Right cardiac atrium (tissue), 5 donors: ENCODE measurements around the gene MPST. TPM values are rescaled to one million over a fixed set of nuclear protein-coding genes. Genes with fewer than 3 reads are reported as not detected.

Experiments
- ATAC-seq, 2 donors: fragments of 200-7000 bp; cut with Tn5 transposase; one replicate each; pipeline versions ENCODE4 v1.8.0 to v1.9.1; 2020; ENCODE audit warnings: moderate library complexity in 2 of 2, mild to moderate bottlenecking in 1 of 2
- DNase-seq, 3 donors: peaks; one replicate each; pipeline ENCODE4 v3.0.0-alpha.2; 2020
- H3K27ac ChIP-seq: one replicate; pipeline ENCODE4 v1.5.1; 2013; ENCODE audit warnings: mild to moderate bottlenecking, low read length, control low read depth, moderate library complexity
- H3K27me3 ChIP-seq: one replicate; pipeline ENCODE4 v1.6.1; 2013; ENCODE audit not compliant: control insufficient read depth, insufficient read depth
- H3K4me1 ChIP-seq: one replicate; pipeline ENCODE4 v1.6.1; 2013; ENCODE audit warnings: low read length; ENCODE audit not compliant: control insufficient read depth, insufficient read depth
- H3K4me3 ChIP-seq: one replicate; pipeline ENCODE4 v1.5.1; 2013; ENCODE audit warnings: low read length, control low read depth
- H3K9me3 ChIP-seq: one replicate; pipeline ENCODE4 v1.6.1; 2013; ENCODE audit warnings: low read length; ENCODE audit not compliant: control insufficient read depth
- WGBS: extraction: QIAGEN DNeasy Blood & Tissue Kit; methylation state at CpG from one replicate; pipeline ENCODE4 v1.1.7; 2013; 5-methylcytosine and 5-hydroxymethylcytosine counted together
- intact Hi-C, 4 donors: fragments of 100-400 bp; cut with DNase I; formaldehyde crosslinking; loops; one replicate each; pipeline versions ENCODE4 v1.11.0 to v1.14.0; 2022 to 2023
- polyA plus RNA-seq: library from polyadenylated mRNA; stranded (reverse); fragments of 200-250 nt; gene quantifications from one replicate; pipeline ENCODE4 v1.2.3, GENCODE V29; 2013
- total RNA-seq, 4 donors: library from RNA; stranded (reverse); fragmentation: NEBNext Ultra II Directional; extraction: Animal tissue kit (Norgen Biotek cat#: 25700); gene quantifications; one replicate each; pipeline ENCODE4 v1.2.1, GENCODE V29; 2021
- donor health status: healthy with polysubstance abuse.
- donor health status: DM: no; HTN: yes; CAD: no.
- donor health status: DM: no; HTN: no; CAD: no.
- donor health status: DM: no; HTN: yes; CAD: no; lungs with severe emphysema.
- donor health status: DM: yes; HTN: yes; CAD: no.

MPST gene
- total and polyA plus RNA-seq, 5 donors, result 49.6 to 93.0 (median 57.3) TPM

DNA sequence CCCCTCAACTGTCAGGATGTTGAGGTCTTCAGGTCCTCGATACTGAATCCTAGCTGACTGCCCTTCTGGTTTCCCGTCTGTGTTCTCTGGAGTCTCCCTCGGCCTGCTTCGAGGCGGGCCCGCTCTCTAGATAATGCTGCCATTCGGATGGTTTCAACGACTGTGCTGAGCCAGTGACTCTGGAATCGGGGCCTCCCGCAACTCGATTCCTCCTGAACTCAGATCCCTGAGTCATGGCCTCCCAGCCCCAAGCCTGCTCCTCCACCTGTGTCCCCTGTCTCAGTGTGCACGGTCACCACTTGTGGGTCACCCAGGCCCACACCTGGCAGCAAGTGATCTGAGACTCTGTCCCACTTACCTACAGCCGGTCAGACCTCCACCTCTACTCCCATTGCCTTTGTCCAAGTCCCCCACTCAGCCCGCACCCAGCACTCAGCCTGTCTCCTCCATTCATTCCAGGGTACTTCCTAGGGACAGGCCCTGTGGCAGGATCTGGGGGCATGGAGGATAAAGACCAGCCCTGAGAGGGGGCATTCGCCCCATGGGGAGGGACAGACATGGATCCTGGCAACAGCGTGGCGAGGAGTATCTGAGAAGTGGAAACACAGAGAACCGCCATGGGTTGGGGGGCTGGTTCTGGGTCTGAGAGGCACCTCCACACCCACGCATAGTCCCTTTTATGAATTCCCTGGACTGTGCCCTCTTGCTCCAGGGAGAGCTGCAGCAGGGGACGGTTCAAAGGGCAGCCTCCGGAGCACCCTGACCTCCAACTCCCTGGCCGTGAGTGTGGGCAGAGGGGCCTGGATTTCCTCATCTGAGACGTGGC is 14.3 kb downstream of the MPST start:
- H3K27ac ChIP-seq, result no peak overlapping the region
- H3K27me3 ChIP-seq, result no peaks in the 10 kb centered on the region
- ATAC-seq (no peak), DNase-seq (peak in 2 of 3 donors; percentile 19 to 33)
- H3K4me1 ChIP-seq, result no peaks in the 10 kb centered on the region
- WGBS, result 85% methylated on average over 23 of the region's 23 CpGs
- H3K4me3 ChIP-seq, result no peak overlapping the region
- intact Hi-C loops, result no loop called here
- no peaks in the 10 kb centered on the region for H3K9me3 ChIP-seq

- Histone ChIP-seq H3K27ac (no peak overlapping the region), H3K9me3 (no peaks in the 10 kb centered on the region), H3K27me3 (no peaks in the 10 kb centered on the region), H3K4me3 (no peak overlapping the region), H3K4me1 (no peaks in the 10 kb centered on the region)
- peak in 1 of 3 donors; percentile 30 for DNase-seq
- intact Hi-C loops, result no loop called here
- ATAC-seq, result no peak
- WGBS, result 84% methylated on average over 11 of the region's 11 CpGs
Observed at GRCh38 chr22:37036655-37037377, 17.3 kb downstream of the MPST start.

GRCh38 chr22:37037669-37038068 is 18.1 kb downstream of the MPST start:
- Histone ChIP-seq H3K27ac (no peak overlapping the region), H3K9me3 (no peaks in the 10 kb centered on the region), H3K4me3 (no peak overlapping the region), H3K4me1 (no peaks in the 10 kb centered on the region), H3K27me3 (no peaks in the 10 kb centered on the region)
- peak in 1 of 2 donors; percentile 36 for ATAC-seq
- WGBS, result 52% methylated on average over 14 of the region's 14 CpGs
- DNase-seq, result peak in 1 of 3 donors; percentile 35
- intact Hi-C loops, result no loop called here

DNA sequence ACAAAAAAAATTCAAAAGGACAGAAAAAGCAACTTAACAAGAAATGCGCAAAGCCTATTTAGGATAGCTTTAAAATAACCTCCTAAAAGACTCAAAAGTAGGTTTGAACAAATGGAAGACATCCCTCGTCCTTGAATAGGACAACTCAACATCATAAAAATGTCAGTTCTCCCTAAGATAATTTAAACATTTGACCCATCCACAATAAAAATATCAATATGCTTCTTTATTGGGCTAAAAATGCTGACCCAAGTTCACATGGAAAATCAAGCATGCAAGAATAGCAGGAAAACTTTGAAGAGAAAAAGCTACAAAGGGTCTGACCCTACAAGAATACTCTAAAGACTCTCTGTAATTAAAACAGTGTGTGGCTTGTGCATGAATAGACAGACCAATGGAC is 19.9 kb downstream of the MPST start:
- WGBS, result 88% methylated on average over 2 of the region's 2 CpGs
- Histone ChIP-seq H3K4me3 (no peak overlapping the region), H3K4me1 (no peaks in the 10 kb centered on the region), H3K9me3 (no peaks in the 10 kb centered on the region), H3K27me3 (no peaks in the 10 kb centered on the region), H3K27ac (no peak overlapping the region)
- intact Hi-C loops, result no loop called here
- DNase-seq (no peak), ATAC-seq (no peak)

- H3K4me3 ChIP-seq, result no peak overlapping the region
- no peaks in the 10 kb centered on the region for H3K9me3 ChIP-seq
- ATAC-seq, result peak; percentile 3 to 19
- H3K4me1 ChIP-seq, result no peaks in the 10 kb centered on the region
- no peaks in the 10 kb centered on the region for H3K27me3 ChIP-seq
- peak in 2 of 3 donors; percentile 14 to 48 for DNase-seq
- WGBS, result 78% methylated on average over 7 of the region's 7 CpGs
- no peak overlapping the region for H3K27ac ChIP-seq
- intact Hi-C loops, result no loop called here
Observed at GRCh38 chr22:37043209-37043827, 23.8 kb downstream of the MPST start.

DNA sequence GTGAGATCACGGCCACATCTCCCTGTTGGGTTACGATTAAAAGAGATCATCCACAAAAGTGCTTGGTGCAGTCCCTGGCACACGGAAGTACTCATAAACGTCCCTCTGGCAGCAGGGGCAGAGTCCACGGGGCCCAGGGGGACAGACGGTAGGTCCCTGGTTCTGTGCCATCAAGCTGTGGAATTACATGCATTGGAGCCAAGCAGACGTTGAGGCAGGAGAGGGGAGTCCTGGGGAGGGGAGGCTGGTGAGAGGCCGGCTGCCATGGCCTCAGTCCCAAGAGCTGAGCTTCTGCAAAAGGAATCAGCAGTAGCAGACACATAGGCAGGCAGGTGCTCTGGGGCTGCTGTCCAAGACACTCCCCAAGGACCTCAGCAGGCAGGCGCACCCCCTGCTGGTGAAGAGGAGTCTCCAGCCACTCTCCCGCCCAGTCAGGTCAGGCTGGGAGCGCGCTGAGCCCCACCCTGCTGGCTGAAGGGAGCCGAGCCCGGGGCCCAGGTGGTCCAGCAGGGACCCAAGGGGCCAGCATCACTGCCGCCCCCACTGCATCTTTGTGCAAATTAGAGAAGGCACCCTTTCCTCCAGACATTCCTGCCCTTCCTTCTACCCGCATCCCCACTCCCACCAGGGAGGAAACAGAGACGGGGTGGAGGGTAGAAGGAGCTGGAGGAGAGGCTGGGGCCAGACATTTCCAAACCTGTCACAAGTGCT is 24.4 kb downstream of the MPST start:
- 38% methylated on average over 17 of the region's 17 CpGs for whole genome bisulfite sequencing
- no peaks in the 10 kb centered on the region for H3K4me1 ChIP-seq
- no peaks in the 10 kb centered on the region for H3K27me3 ChIP-seq
- no peak overlapping the region for H3K4me3 ChIP-seq
- no peaks in the 10 kb centered on the region for H3K9me3 ChIP-seq
- no peak overlapping the region for H3K27ac ChIP-seq
- peak; percentile 84 to 85 for ATAC-seq
- peak; percentile 52 to 83 (median 79) for DNase-seq
- intact Hi-C loops, result no loop called here

DNA sequence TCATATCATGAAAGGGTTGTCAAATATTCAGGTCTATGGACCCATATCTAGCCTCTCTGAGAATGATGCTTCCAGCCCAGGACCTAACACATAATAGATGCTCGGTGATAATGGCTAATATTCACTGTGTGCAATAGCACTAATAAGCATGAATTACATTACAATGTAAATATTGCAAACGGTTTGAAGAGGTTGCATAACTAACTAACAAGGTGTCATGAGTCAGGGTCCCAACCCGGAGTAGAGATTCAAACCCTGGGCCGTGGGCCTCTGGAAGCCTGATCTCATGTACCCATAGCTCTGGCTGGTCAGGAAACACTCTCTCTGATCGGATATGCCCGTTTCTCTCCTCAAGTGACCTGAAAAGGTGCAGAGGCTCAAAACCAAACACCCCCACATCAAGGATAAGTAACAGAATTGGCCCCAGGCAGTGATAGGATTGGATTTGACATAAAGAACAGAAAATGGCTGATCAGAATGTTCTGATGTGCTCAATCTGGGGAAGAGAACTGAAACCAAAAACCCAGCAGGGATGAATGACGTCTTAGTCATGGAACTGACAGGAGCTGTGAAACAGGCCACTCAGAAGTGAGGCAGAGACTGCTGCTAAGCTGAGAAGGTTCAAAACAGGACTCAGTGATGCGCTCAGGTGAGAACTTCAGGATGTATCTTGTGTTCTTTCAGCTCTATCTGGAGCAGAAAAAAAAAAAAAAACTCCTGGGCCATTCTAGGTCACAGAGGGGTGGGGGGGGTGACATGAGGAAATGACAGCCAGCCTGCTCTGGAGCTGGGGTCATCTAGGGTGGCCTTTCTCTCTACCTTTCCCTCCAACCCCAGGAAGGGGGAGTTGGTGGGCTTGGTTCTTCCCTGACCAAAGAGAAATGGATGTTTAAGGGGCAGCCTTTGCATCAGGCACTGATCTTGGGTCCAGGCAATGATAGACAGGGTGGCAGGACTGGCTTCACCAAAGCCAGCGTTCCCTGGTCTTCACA is 25.4 kb downstream of the MPST start:
- H3K27ac ChIP-seq, result no peak overlapping the region
- H3K4me3 ChIP-seq, result no peak overlapping the region
- H3K4me1 ChIP-seq, result no peaks in the 10 kb centered on the region
- H3K27me3 ChIP-seq, result no peaks in the 10 kb centered on the region
- WGBS, result 78% methylated on average over 9 of the region's 9 CpGs
- intact Hi-C loops, result no loop called here
- no peak for ATAC-seq
- peak in 1 of 3 donors; percentile 4 for DNase-seq
- H3K9me3 ChIP-seq, result no peaks in the 10 kb centered on the region

DNA sequence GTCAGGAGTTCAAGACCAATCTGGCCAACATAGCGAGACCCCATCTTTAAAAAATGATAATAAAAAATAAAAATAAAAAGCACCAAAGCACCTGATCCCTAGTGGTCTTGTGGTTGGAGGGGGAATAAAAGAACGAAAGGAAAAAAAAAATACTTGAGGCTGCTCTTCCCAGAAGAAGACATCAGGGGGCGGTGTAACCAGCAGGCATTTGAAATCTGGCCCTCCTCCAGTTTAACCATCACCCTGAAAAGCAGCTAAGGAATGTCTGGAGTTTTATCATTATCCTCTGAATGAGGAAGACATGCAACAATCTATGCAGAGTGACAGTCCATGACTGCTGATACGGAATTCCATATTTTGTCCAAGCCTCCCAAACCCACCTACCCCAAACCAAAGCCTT is 26.4 kb downstream of the MPST start:
- WGBS, result 34% methylated on average over 4 of the region's 4 CpGs
- peak in 1 of 3 donors; percentile 14 for DNase-seq
- no peak overlapping the region for H3K27ac ChIP-seq
- no peaks in the 10 kb centered on the region for H3K27me3 ChIP-seq
- no peaks in the 10 kb centered on the region for H3K4me1 ChIP-seq
- ATAC-seq, result no peak
- no peaks in the 10 kb centered on the region for H3K9me3 ChIP-seq
- intact Hi-C loops, result no loop called here
- H3K4me3 ChIP-seq, result no peak overlapping the region

DNA sequence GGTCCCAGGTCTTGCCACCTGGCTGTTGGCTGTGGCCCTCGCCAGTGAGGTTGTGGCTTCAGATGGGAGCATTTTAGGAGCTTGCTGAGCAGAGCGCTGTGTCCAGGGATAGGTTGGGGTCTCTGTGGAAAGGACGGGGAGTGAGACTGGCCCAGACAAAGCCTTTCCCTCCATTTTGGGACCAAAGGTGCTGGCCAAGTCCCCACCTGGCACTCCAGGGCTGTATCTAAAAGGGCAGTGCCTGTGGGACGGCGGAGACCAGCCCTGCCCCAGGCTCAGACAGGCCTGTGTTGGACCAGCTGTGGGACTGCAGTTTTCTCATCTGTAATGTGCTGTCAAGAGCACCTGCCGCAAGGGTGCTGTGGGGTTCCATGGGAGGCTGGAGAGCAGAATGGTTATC is 27.0 kb downstream of the MPST start:
- H3K27ac ChIP-seq, result no peak overlapping the region
- ATAC-seq (no peak), DNase-seq (peak in 2 of 3 donors; percentile 18 to 46)
- intact Hi-C loops, result no loop called here
- no peak overlapping the region for H3K4me3 ChIP-seq
- H3K4me1 ChIP-seq, result no peaks in the 10 kb centered on the region
- no peaks in the 10 kb centered on the region for H3K9me3 ChIP-seq
- H3K27me3 ChIP-seq, result no peaks in the 10 kb centered on the region
- WGBS, result 88% methylated on average over 6 of the region's 6 CpGs

GRCh38 chr22:37047006-37047405 is 27.5 kb downstream of the MPST start:
- Histone ChIP-seq H3K27ac (no peak overlapping the region), H3K4me3 (no peak overlapping the region), H3K27me3 (no peaks in the 10 kb centered on the region), H3K4me1 (no peaks in the 10 kb centered on the region), H3K9me3 (no peaks in the 10 kb centered on the region)
- DNase-seq (peak in 1 of 3 donors; percentile 2), ATAC-seq (no peak)
- 86% methylated on average over 7 of the region's 7 CpGs for WGBS
- intact Hi-C loops, result no loop called here
